ENCODE data around the gene SOS1. TPM values are rescaled to one million over a fixed set of nuclear protein-coding genes. Genes with fewer than 3 reads are reported as not detected.

SOS1 gene
- total and polyA plus RNA-seq, 2 experiments from 2014 or later, result 5.0 to 22.0 TPM

DNA sequence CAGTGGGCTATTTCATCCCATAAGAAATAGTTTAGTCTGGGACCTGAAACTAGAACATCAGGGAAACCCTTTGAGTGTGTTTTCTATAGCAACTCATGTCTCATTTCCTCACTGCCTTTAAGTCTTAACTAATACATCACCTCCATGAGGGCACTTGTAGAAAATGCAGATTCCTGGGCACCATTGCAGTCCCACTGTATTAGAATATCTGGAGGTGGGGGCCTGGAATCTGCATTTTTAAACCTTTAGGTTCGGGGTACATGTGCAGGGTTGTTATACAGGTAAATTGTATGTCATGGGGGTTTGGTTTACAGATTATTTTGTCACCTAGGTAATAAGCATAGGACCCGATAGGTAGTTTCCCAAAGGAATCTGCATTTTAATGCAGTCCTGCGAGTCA, 143.8 kb downstream of the SOS1 start:
- no peak overlapping the region for H3K9ac ChIP-seq
- no peaks in the 10 kb centered on the region for H3K79me2 ChIP-seq (ENCODE audit: insufficient read depth)
- H3K27ac ChIP-seq, result no peak overlapping the region
- H3K9me2 ChIP-seq (ENCODE audit: insufficient read depth), result no peaks in the 10 kb centered on the region
- in situ Hi-C loops (cut with MboI), result no loop called here
- H3K27me3 ChIP-seq (replicated peaks; ENCODE audit: insufficient read depth), result no peaks in the 10 kb centered on the region
- no peak overlapping the region for H3K4me3 ChIP-seq
- H4K20me1 ChIP-seq (ENCODE audit: insufficient read depth), result no peaks in the 10 kb centered on the region
- H3K4me1 ChIP-seq (ENCODE audit: insufficient read depth), result no peaks in the 10 kb centered on the region
- H3K9me3 ChIP-seq (ENCODE audit: low read depth), result no peaks in the 10 kb centered on the region
- H2AFZ ChIP-seq, result no peak overlapping the region
- H3K4me2 ChIP-seq (ENCODE audit: unreplicated experiment), result no peak overlapping the region
- TF ChIP-seq EZH2phosphoT487 (IDR thresholded peaks at IDR 0.05; ENCODE audit: insufficient read depth, low read depth), result no peak
- TF ChIP-seq EZH2 (IDR thresholded peaks at IDR 0.05; ENCODE audit: insufficient read depth, poor library complexity, severe bottlenecking), result no peak
- no peaks in the 10 kb centered on the region for H3F3A ChIP-seq (ENCODE audit: insufficient read depth)
- no peak for DNase-seq
- H3K36me3 ChIP-seq (ENCODE audit: low read depth), result 0 out of 2 replicates have a peak, but pooled peaks cover 2% of the 10 kb centered on the region
- WGBS, 2 experiments (ENCODE audit: low coverage in 1 of 2, low lambda C conversion rate in 2 of 2, missing lambda C conversion rate in 2 of 2), result 92 to 100% methylated on average over 3 of the region's 3 CpGs

DNA sequence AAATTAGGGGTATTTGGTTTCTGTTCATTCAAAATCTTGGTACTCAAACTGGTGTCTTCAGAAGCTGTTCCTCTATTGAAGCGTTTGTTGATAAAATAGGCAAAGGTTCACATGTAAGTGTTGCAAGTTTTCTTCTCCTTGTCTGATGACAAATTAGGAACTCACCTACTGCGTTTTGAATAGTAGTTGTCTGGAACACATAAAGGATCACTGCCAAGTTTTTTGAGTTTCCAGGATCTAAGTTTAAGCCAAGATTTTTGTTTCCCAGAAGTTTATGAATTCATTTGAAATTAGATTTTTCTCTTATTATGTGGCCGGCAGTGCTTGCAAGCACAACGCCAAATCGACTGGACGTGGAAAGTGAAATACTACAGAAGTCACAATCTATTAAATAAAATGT, 145.8 kb downstream of the SOS1 start:
- WGBS, 2 experiments (ENCODE audit: low coverage in 1 of 2, low lambda C conversion rate in 2 of 2, missing lambda C conversion rate in 2 of 2), result 78% methylated on average over 6 of the region's 6 CpGs
- Histone ChIP-seq H3K4me2 (ENCODE audit: unreplicated experiment) (no peak overlapping the region), H3K9me2 (ENCODE audit: insufficient read depth) (no peaks in the 10 kb centered on the region), H3K4me1 (ENCODE audit: insufficient read depth) (no peaks in the 10 kb centered on the region), H3K27me3 (replicated peaks; ENCODE audit: insufficient read depth) (no peaks in the 10 kb centered on the region), H3K9me3 (ENCODE audit: low read depth) (no peaks in the 10 kb centered on the region), H3K36me3 (ENCODE audit: low read depth) (no peaks in the 10 kb centered on the region), H4K20me1 (ENCODE audit: insufficient read depth) (no peaks in the 10 kb centered on the region), H3K79me2 (ENCODE audit: insufficient read depth) (no peaks in the 10 kb centered on the region), H3K27ac (no peak overlapping the region), H3F3A (ENCODE audit: insufficient read depth) (no peaks in the 10 kb centered on the region), H3K4me3 (no peak overlapping the region), H2AFZ (no peak overlapping the region), H3K9ac (no peak overlapping the region)
- TF ChIP-seq EZH2phosphoT487 (IDR thresholded peaks at IDR 0.05; ENCODE audit: insufficient read depth, low read depth) (no peak), EZH2 (IDR thresholded peaks at IDR 0.05; ENCODE audit: insufficient read depth, poor library complexity, severe bottlenecking) (no peak)
- in situ Hi-C loops (cut with MboI), result no loop called here
- no peak for DNase-seq

DNA sequence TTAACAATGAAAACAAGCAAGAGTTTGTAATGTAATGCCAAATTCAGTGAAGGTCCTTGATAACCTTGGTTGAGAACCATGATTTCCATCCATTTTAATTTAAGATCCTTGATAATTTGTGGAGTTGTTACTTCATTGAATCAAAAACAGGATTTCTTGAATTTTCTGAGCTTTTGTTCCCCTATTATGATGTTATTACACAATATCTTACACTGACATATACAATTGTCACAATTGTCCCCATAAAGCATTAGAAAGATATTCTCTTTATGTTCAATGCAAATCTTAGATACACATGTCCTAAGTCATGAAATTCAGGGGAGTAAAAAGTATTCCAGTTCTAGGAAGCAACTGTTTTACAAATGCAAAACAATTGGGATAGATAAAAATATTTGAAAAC, 147.6 kb downstream of the SOS1 start:
- Histone ChIP-seq H3K9ac (no peak overlapping the region), H3K27ac (no peak overlapping the region), H2AFZ (no peak overlapping the region), H3K4me1 (ENCODE audit: insufficient read depth) (no peaks in the 10 kb centered on the region), H4K20me1 (ENCODE audit: insufficient read depth) (no peaks in the 10 kb centered on the region), H3K4me2 (ENCODE audit: unreplicated experiment) (no peak overlapping the region), H3K79me2 (ENCODE audit: insufficient read depth) (no peaks in the 10 kb centered on the region), H3K4me3 (no peak overlapping the region), H3F3A (ENCODE audit: insufficient read depth) (no peaks in the 10 kb centered on the region), H3K27me3 (replicated peaks; ENCODE audit: insufficient read depth) (no peaks in the 10 kb centered on the region), H3K36me3 (ENCODE audit: low read depth) (no peaks in the 10 kb centered on the region), H3K9me2 (ENCODE audit: insufficient read depth) (no peaks in the 10 kb centered on the region), H3K9me3 (ENCODE audit: low read depth) (no peaks in the 10 kb centered on the region)
- in situ Hi-C loops (cut with MboI), result no loop called here
- TF ChIP-seq EZH2 (IDR thresholded peaks at IDR 0.05; ENCODE audit: insufficient read depth, poor library complexity, severe bottlenecking), result no peak
- TF ChIP-seq EZH2phosphoT487 (IDR thresholded peaks at IDR 0.05; ENCODE audit: insufficient read depth, low read depth), result no peak
- DNase-seq, result no peak

DNA sequence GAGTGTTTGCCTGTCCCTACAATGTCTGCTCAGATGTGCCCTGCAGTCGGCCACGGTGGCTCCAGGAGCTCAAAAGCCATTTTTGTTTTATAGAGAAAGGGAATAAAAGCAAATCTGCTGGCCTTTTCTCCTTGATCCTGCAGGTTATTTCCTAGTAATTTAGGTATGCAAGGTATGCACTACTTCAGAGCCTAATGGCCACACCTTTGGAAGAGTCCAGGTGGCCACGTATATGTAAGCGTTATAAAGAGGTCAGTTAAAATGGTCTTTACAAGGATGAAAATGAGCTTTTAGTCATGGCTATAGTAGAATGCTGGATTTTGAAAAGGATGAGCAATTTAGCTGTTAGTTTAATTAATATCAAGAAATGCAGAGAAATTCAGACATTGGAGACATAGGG, 149.5 kb downstream of the SOS1 start:
- no peak for TF ChIP-seq EZH2 (IDR thresholded peaks at IDR 0.05; ENCODE audit: insufficient read depth, poor library complexity, severe bottlenecking)
- TF ChIP-seq EZH2phosphoT487 (IDR thresholded peaks at IDR 0.05; ENCODE audit: insufficient read depth, low read depth), result no peak
- Histone ChIP-seq H3K36me3 (ENCODE audit: low read depth) (no peaks in the 10 kb centered on the region), H3K27ac (no peak overlapping the region), H2AFZ (no peak overlapping the region), H4K20me1 (ENCODE audit: insufficient read depth) (no peaks in the 10 kb centered on the region), H3K4me3 (no peak overlapping the region), H3F3A (ENCODE audit: insufficient read depth) (no peaks in the 10 kb centered on the region), H3K4me1 (ENCODE audit: insufficient read depth) (no peaks in the 10 kb centered on the region), H3K4me2 (ENCODE audit: unreplicated experiment) (no peak overlapping the region), H3K27me3 (replicated peaks; ENCODE audit: insufficient read depth) (no peaks in the 10 kb centered on the region), H3K9ac (no peak overlapping the region), H3K9me2 (ENCODE audit: insufficient read depth) (no peaks in the 10 kb centered on the region), H3K79me2 (ENCODE audit: insufficient read depth) (no peaks in the 10 kb centered on the region), H3K9me3 (ENCODE audit: low read depth) (no peaks in the 10 kb centered on the region)
- DNase-seq, result no peak
- 94 to 97% methylated on average over 4 of the region's 4 CpGs for WGBS, 2 experiments (ENCODE audit: low coverage in 1 of 2, low lambda C conversion rate in 2 of 2, missing lambda C conversion rate in 2 of 2)
- in situ Hi-C loops (cut with MboI), result no loop called here

DNA sequence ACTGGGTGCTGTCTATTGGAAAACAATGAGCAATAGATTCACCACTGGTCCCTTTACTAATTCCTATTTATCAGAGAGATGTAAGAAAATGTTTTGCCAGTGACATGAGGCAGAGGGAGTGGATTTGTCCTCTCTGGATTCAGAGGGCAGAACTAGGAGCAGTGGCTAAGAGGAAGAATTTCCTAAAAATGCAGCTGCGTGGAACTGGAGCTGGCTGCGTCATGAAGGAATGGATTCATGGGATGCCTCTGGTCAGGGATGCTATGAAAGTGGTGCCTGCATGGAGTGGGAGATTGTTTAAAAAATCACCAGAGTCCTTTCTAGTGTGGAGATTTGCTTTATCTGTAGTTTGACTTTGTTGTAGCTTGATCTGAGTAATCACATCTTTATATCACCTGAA, 152.8 kb downstream of the SOS1 start:
- H3K4me3 ChIP-seq, result no peak overlapping the region
- TF ChIP-seq EZH2phosphoT487 (IDR thresholded peaks at IDR 0.05; ENCODE audit: insufficient read depth, low read depth), result no peak
- no peak for TF ChIP-seq EZH2 (IDR thresholded peaks at IDR 0.05; ENCODE audit: insufficient read depth, poor library complexity, severe bottlenecking)
- H3K27me3 ChIP-seq (replicated peaks; ENCODE audit: insufficient read depth), result no peaks in the 10 kb centered on the region
- H3K79me2 ChIP-seq (ENCODE audit: insufficient read depth), result no peaks in the 10 kb centered on the region
- no peak for DNase-seq
- H3K4me1 ChIP-seq (ENCODE audit: insufficient read depth), result no peaks in the 10 kb centered on the region
- in situ Hi-C loops (cut with MboI), result no loop called here
- no peak overlapping the region for H3K27ac ChIP-seq
- no peak overlapping the region for H2AFZ ChIP-seq
- no peaks in the 10 kb centered on the region for H4K20me1 ChIP-seq (ENCODE audit: insufficient read depth)
- H3F3A ChIP-seq (ENCODE audit: insufficient read depth), result no peaks in the 10 kb centered on the region
- H3K4me2 ChIP-seq (ENCODE audit: unreplicated experiment), result no peak overlapping the region
- H3K9ac ChIP-seq, result no peak overlapping the region
- H3K9me3 ChIP-seq (ENCODE audit: low read depth), result no peaks in the 10 kb centered on the region
- H3K9me2 ChIP-seq (ENCODE audit: insufficient read depth), result no peaks in the 10 kb centered on the region
- 96 to 98% methylated on average over 2 of the region's 2 CpGs for WGBS, 2 experiments (ENCODE audit: low coverage in 1 of 2, low lambda C conversion rate in 2 of 2, missing lambda C conversion rate in 2 of 2)
- H3K36me3 ChIP-seq (ENCODE audit: low read depth), result no peaks in the 10 kb centered on the region

Measured in GM23248 (cell line).